Activated naive CD8-positive, alpha-beta T cell treated with anti-CD3 and anti-CD28 coated beads, Interleukin-2, amount 10 ng/mL, durations not matched to agents 7 days and 5 days (primary cell): ENCODE measurements around the gene POC1B. TPM values are rescaled to one million over a fixed set of nuclear protein-coding genes. Genes with fewer than 3 reads are reported as not detected.
A peak's percentile ranks its signal among the peaks of the same experiment; 100 is the strongest.

Source experiments
- ATAC-seq: fragments of 150-1000 bp; cut with Tn5 transposase; one replicate; pipeline ENCODE4 v1.10.0; 2021; ENCODE audit warnings: low read depth, moderate library complexity
- POLR2A ChIA-PET: fragments of 350-600 bp; sonication (Branson Sonifier 250); formaldehyde crosslinking; loops from one replicate; lab custom pipeline; 2021; ENCODE audit warnings: antibody characterized with exemption; lab: Charles Lee
- DNase-seq: peaks from one replicate; pipeline ENCODE4 v3.0.0; 2021
- H3K27ac Mint-ChIP-seq: one replicate; pipeline ENCODE4 v1.8.0; 2022; ENCODE audit warnings: mild to moderate bottlenecking, mixed read lengths
- H3K27me3 Mint-ChIP-seq: one replicate; pipeline ENCODE4 v1.8.0; 2022; ENCODE audit warnings: mild to moderate bottlenecking, moderate library complexity, mixed read lengths
- H3K36me3 Mint-ChIP-seq: one replicate; pipeline ENCODE4 v1.8.0; 2021; ENCODE audit warnings: mild to moderate bottlenecking, mixed read lengths
- H3K4me1 Mint-ChIP-seq: one replicate; pipeline ENCODE4 v1.8.0; 2021; ENCODE audit warnings: mixed read lengths
- H3K4me3 Mint-ChIP-seq: one replicate; pipeline ENCODE4 v1.8.0; 2022; ENCODE audit warnings: mild to moderate bottlenecking, moderate library complexity, mixed read lengths
- H3K9me3 Mint-ChIP-seq: one replicate; pipeline ENCODE4 v1.8.0; 2021; ENCODE audit warnings: mixed read lengths
- total RNA-seq, 2 experiments: library from RNA; stranded (reverse); gene quantifications; one replicate each; pipeline ENCODE4 v1.2.3, GENCODE V29; 2021

The POC1B gene
- total RNA-seq, 2 experiments from 2014 or later = 48.0 to 48.8 TPM

DNA sequence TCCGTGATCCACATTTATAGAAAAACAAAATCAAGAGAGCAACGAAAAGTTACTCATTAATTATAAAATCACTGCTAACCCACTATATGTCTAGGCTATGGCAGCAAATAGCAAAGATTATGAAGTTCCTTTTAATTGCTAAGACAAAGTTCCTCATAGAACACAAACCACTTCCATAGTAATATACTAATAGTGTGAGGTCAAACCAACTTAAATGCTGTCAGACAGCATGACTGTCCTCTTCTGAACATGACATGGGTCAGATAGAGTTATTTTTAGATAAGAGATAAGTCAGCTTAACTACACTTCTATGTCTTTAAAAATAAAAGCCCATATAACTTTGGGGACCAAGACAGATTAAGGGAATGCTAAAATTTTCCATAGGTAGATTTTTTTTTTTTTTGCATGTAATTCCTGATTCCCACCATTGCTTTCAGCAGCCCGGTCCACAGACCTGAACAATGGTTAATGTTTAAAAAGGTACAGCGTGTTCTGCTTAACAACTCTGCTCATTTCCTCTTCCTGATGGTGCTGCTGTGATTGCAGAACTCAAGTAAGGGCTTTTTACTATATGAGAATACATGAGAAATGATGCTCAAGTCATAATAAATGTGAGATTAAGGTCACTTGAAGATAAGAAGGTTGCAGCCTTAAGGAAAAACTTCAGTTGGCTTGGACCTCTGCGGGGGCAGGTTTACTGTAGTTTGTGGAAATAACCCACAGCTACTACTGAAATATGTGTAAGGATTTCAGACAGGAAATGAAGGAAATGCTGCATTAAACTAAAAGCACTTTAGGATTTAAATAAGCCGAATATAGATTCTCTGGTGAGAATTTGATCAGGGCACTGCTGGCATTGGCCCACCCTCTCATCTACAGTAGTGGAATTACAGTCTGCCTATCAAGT is 135.8 kb downstream of the POC1B start:
- POLR2A ChIA-PET = interaction anchor here (1.2 kb wide), 1 partner anchor 37 kb away, joined by 3 read pairs; the partner anchor contains the start of gene DUSP6
- Mint-ChIP-seq H3K4me3 (peak overlapping the region; percentile 6), H3K4me1 (peaks cover 19% of the 10 kb centered on the region), H3K9me3 (no peaks in the 10 kb centered on the region), H3K36me3 (peaks cover 14% of the 10 kb centered on the region), H3K27me3 (peaks cover 2% of the 10 kb centered on the region), H3K27ac (no peak overlapping the region)
- ATAC-seq = no peak
- no peak for DNase-seq

DNA sequence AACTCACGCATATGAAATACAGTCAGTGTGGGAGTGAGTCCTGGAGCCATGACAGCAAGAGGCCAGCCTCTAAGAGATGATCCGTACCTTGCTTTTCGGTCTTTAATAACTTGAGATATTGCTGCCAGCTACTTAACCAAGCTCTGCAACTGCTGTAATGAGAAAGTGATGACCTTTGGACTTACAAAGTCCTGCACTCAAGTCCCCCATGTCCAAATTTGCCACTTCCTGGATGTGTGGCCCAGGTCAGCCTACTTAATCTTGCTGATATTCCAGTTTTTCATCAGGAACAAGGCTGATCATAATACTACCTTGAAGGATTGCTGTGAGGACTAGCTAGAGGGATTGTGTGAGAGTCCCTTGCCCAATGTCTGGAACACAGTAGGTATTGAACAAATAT is 139.7 kb downstream of the POC1B start:
- POLR2A ChIA-PET = no interaction called here
- DNase-seq (no peak), ATAC-seq (no peak)
- H3K27ac Mint-ChIP-seq = no peak overlapping the region
- peaks cover 2% of the 10 kb centered on the region for H3K27me3 Mint-ChIP-seq
- no peak overlapping the region for H3K4me3 Mint-ChIP-seq
- no peaks in the 10 kb centered on the region for H3K9me3 Mint-ChIP-seq
- H3K4me1 Mint-ChIP-seq = peaks cover 23% of the 10 kb centered on the region
- H3K36me3 Mint-ChIP-seq = peaks cover 5% of the 10 kb centered on the region

GRCh38 chr12:89384807-89385206 is 141.0 kb downstream of the POC1B start:
- ATAC-seq (no peak), DNase-seq (no peak)
- no peak overlapping the region for H3K27ac Mint-ChIP-seq
- POLR2A ChIA-PET = interaction anchor here (0.7 to 1.0 kb wide), 2 partner anchors 140 to 605 kb away, joined by 4 to 5 read pairs; no protein-coding TSS in a partner anchor
- peaks cover 2% of the 10 kb centered on the region for H3K27me3 Mint-ChIP-seq
- no peaks in the 10 kb centered on the region for H3K9me3 Mint-ChIP-seq
- H3K4me3 Mint-ChIP-seq = no peak overlapping the region
- peaks cover 2% of the 10 kb centered on the region for H3K36me3 Mint-ChIP-seq
- peaks cover 15% of the 10 kb centered on the region for H3K4me1 Mint-ChIP-seq

DNA sequence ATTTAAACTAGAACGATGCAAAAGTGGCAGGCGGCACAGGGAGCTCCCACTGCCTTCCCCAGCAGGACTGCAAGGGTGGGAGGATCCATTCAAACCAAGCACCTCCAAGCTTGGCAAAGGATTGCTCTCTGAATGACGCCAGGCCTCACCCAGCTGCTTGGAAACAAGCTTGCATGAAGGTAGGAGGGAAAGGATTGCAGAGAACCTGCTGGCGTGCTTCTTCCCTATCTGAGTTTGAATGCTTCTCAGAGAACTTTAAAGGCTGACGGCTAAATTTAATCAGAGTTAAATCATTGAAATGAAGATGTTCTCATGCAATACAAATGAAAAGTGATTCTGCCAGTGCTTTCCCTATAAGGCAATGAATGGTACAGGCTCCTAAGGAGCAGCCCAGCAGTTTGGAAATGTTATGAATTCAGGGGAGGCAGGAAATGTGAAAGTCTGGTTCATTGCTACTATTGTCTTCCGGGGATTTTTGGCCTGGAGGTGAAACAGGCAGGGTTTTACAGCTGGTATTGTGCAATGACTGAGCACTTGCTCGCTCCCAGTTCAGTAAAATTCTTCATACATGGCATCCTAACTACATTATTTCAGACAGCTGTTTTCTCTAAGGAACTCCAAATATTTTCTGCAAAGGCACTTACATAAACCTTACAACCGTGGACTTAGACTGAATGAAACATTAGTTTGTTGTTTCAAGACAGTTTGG is 141.6 kb downstream of the POC1B start:
- Mint-ChIP-seq H3K27ac (no peak overlapping the region), H3K4me3 (no peak overlapping the region), H3K27me3 (peaks cover 2% of the 10 kb centered on the region), H3K4me1 (peaks cover 15% of the 10 kb centered on the region), H3K36me3 (peaks cover 2% of the 10 kb centered on the region), H3K9me3 (no peaks in the 10 kb centered on the region)
- DNase-seq = no peak
- POLR2A ChIA-PET = interaction anchor here (1.0 kb wide), 1 partner anchor 141 kb away, joined by 5 read pairs; no protein-coding TSS in a partner anchor
- no peak for ATAC-seq

DNA sequence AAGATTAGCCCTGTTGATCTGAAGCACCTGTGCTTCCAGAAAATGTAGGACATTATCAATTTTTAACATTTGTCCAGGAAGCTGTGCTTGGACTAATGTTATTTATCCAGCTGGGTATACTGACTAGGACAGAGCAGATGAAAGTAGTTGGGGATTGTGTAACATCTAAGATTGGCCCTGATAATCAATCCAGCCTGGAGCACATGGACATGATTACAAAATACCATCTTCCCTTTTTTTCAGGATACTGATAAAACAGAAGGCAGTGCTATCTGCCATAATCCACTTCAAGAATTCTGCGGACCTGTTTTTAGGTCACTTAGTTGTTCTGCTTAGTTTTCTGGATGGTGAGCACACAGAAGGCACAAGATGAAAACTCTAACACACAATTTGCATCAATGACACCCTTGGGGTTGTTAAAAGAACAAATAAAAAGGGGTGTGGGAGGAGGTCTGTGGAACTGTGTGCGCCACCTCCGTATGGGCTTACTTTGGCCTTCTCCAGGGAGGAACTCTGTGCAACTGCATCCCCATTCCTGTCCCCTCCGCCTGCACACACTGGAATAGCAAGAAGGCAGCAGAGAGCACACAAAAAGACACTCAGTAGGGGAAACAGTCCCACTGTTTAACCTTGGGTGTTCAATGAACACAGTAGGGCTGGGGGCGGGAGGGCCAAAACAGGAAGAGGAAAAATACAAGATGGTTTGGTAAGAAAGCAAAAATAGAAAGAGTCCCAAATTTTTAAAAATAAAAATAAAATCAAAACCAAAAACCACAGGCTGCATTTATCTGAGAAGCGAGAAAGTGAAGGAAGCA is 142.4 kb downstream of the POC1B start:
- Mint-ChIP-seq H3K27ac (no peak overlapping the region), H3K4me1 (peaks cover 20% of the 10 kb centered on the region), H3K4me3 (no peak overlapping the region), H3K36me3 (peaks cover 2% of the 10 kb centered on the region), H3K27me3 (peaks cover 2% of the 10 kb centered on the region), H3K9me3 (no peaks in the 10 kb centered on the region)
- DNase-seq = no peak
- POLR2A ChIA-PET = no interaction called here
- ATAC-seq = no peak

- H3K36me3 Mint-ChIP-seq = peaks cover 5% of the 10 kb centered on the region
- no peak for DNase-seq
- POLR2A ChIA-PET = no interaction called here
- no peak for ATAC-seq
- peaks cover 4% of the 10 kb centered on the region for H3K9me3 Mint-ChIP-seq
- H3K4me1 Mint-ChIP-seq = peaks cover 21% of the 10 kb centered on the region
- no peak overlapping the region for H3K4me3 Mint-ChIP-seq
- H3K27ac Mint-ChIP-seq = no peak overlapping the region
- no peaks in the 10 kb centered on the region for H3K27me3 Mint-ChIP-seq
Observed at GRCh38 chr12:89382328-89382727, 143.5 kb downstream of the POC1B start.

DNA sequence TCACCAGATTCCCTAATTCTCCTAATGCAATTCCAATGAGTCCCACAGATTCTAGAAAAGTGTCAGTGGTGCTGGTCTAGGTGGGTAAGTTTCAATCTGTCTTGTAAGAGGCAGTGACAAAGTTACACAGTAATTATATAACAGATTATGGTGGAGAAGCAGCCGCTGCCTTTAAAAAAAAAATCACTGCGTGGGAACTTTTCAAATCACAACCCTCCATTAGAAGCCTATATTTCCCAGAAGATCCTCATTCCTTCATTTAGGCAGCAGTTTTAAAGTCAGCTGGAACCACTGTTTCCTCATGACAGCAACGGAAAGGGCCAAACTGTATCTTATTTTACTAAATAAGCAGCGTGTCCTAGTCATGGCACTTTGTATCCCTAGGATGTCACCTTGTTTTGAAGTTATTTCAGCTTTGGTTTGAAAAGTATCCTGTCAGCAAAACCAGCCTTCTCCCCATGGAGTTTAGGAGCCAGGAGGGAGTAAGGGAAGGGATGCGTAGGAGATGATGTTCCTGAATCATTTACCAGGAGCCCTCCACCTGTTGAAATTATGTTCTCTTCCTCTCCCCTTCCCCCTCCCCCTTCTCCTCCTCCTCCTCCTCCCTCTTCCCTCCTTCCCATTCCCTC is 145.9 kb downstream of the POC1B start:
- Mint-ChIP-seq H3K4me3 (no peak overlapping the region), H3K27ac (no peak overlapping the region), H3K4me1 (peaks cover 36% of the 10 kb centered on the region), H3K27me3 (no peaks in the 10 kb centered on the region), H3K9me3 (peaks cover 6% of the 10 kb centered on the region), H3K36me3 (peaks cover 5% of the 10 kb centered on the region)
- no peak for ATAC-seq
- no peak for DNase-seq
- POLR2A ChIA-PET = interaction anchor here (1.5 kb wide), 1 partner anchor 26 kb away, joined by 4 read pairs; no protein-coding TSS in a partner anchor

GRCh38 chr12:89379148-89379838 is 146.6 kb downstream of the POC1B start:
- Mint-ChIP-seq H3K9me3 (peaks cover 6% of the 10 kb centered on the region), H3K4me3 (no peak overlapping the region), H3K27ac (no peak overlapping the region), H3K36me3 (peaks cover 5% of the 10 kb centered on the region), H3K27me3 (no peaks in the 10 kb centered on the region), H3K4me1 (peaks cover 32% of the 10 kb centered on the region)
- POLR2A ChIA-PET = interaction anchor here (1.5 kb wide), 1 partner anchor 25 kb away, joined by 4 read pairs; no protein-coding TSS in a partner anchor
- ATAC-seq (no peak), DNase-seq (no peak)

GRCh38 chr12:89376844-89377243 is 149.0 kb downstream of the POC1B start:
- Mint-ChIP-seq H3K4me1 (peaks cover 39% of the 10 kb centered on the region), H3K36me3 (peaks cover 5% of the 10 kb centered on the region), H3K27me3 (no peaks in the 10 kb centered on the region), H3K27ac (no peak overlapping the region), H3K4me3 (peak overlapping the region; percentile 22), H3K9me3 (peaks cover 6% of the 10 kb centered on the region)
- POLR2A ChIA-PET = interaction anchor here (0.6 to 3.2 kb wide), 2 partner anchors 23 to 31 kb away, joined by 3 to 18 read pairs; partner anchors contain the start of gene DUSP6
- DNase-seq (no peak), ATAC-seq (no peak)

DNA sequence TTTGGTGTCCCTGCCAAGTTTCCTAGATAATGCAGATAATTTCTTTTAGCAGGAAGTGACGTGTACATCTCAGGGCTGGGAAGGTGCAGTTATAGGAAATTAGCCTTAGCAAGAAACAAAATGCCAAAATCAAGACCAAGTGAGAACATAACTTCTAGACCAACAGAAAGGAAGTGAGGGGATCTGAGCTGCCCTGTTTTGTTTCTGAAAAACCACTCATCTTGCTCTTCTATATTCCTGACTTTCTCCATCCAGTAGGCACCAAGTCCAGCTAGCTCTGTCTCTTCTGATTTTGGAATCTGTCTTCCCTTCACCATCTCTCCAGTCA is 149.7 kb downstream of the POC1B start:
- H3K4me3 Mint-ChIP-seq = peak overlapping the region; percentile 34
- peaks cover 39% of the 10 kb centered on the region for H3K4me1 Mint-ChIP-seq
- H3K27me3 Mint-ChIP-seq = no peaks in the 10 kb centered on the region
- ATAC-seq (peak; percentile 28), DNase-seq (no peak)
- H3K27ac Mint-ChIP-seq = peak overlapping the region; percentile 63
- peaks cover 5% of the 10 kb centered on the region for H3K36me3 Mint-ChIP-seq
- POLR2A ChIA-PET = interaction anchor here (1.2 to 3.2 kb wide), 2 partner anchors 23 to 65 kb away, joined by 3 to 18 read pairs; partner anchors contain the start of gene DUSP6
- H3K9me3 Mint-ChIP-seq = peaks cover 6% of the 10 kb centered on the region

- H3K4me1 Mint-ChIP-seq = peaks cover 42% of the 10 kb centered on the region
- H3K4me3 Mint-ChIP-seq = no peak overlapping the region
Observed at GRCh38 chr12:89373763-89374572, 151.9 kb downstream of the POC1B start.

More at GRCh38 chr12:89373763-89374572, 151.9 kb downstream of the POC1B start:
- DNase-seq (no peak), ATAC-seq (no peak)
- no peak overlapping the region for H3K27ac Mint-ChIP-seq
- POLR2A ChIA-PET = interaction anchor here (3.2 kb wide), 1 partner anchor 20 kb away, joined by 18 read pairs; the partner anchor contains the start of gene DUSP6
- H3K27me3 Mint-ChIP-seq = peaks cover 3% of the 10 kb centered on the region
- H3K9me3 Mint-ChIP-seq = peaks cover 6% of the 10 kb centered on the region
- peaks cover 7% of the 10 kb centered on the region for H3K36me3 Mint-ChIP-seq
